Measurements from ENCODE around the gene LYZL4.

DNA sequence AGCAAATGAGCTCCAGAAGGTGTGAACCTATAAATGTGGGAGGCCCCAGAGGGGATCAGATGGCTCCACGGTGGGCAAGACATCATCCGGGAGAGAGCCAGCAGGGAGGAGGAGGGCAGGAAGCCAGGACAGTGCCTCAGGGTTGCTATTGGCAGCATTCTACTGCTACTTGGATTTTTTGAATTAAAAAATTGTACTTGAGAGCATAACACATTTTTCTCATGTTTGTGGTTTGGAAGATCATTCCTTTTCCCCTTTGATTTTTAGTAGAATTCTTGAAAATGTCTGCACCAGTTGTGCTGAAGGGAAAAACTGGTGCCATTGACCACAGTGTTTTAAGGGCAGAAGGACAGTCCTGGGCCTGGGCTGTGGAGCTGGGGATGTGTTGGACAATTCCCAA, 59.2 kb downstream of the LYZL4 start:
- TF ChIP-seq CTCF (conservative IDR thresholded peaks at IDR 0.05), result no peak
- TF ChIP-seq EZH2 (IDR thresholded peaks at IDR 0.05; ENCODE audit: low read depth), result no peak
